Liver (tissue), 9 donors: ENCODE data around the gene ATL1. TPM values are rescaled to one million over a fixed set of nuclear protein-coding genes. Genes with fewer than 3 reads are reported as not detected.

Source experiments
- DNase-seq: peaks from one replicate; pipeline ENCODE4 v3.0.0-alpha.2; 2017; ENCODE audit warnings: low spot score
- H3K27ac ChIP-seq, 2 donors: one replicate each; pipeline ENCODE4 v1.7.0; 2013; ENCODE audit warnings: inconsistent platforms in 2 of 2, low read length in 2 of 2, control low read depth in 1 of 2, low read depth in 1 of 2, mild to moderate bottlenecking in 1 of 2
- H3K27me3 ChIP-seq, 4 donors: one replicate each; pipeline versions ENCODE4 v1.6.1 to v1.7.0; 2013; ENCODE audit warnings: low read length in 3 of 4, inconsistent platforms in 1 of 4, mild to moderate bottlenecking in 1 of 4, moderate library complexity in 1 of 4; ENCODE audit not compliant: control insufficient read depth in 4 of 4, insufficient read depth in 4 of 4
- H3K36me3 ChIP-seq, 4 donors: one replicate each; pipeline versions ENCODE4 v1.6.1 to v1.7.0; 2013; ENCODE audit warnings: low read length in 3 of 4, mild to moderate bottlenecking in 3 of 4, low read depth in 1 of 4, moderate library complexity in 1 of 4; ENCODE audit not compliant: control insufficient read depth in 4 of 4, insufficient read depth in 3 of 4
- H3K4me1 ChIP-seq, 4 donors: one replicate each; pipeline versions ENCODE4 v1.6.1 to v1.7.0; 2013; ENCODE audit warnings: low read length in 3 of 4, mild to moderate bottlenecking in 3 of 4, moderate library complexity in 1 of 4; ENCODE audit not compliant: control insufficient read depth in 4 of 4, insufficient read depth in 4 of 4
- H3K4me3 ChIP-seq, 3 donors: one replicate each; pipeline versions ENCODE4 v1.6.1 to v1.7.0; 2013; ENCODE audit warnings: low read length in 3 of 3, control low read depth in 1 of 3, low read depth in 1 of 3, mild to moderate bottlenecking in 1 of 3
- H3K9ac ChIP-seq, 2 donors: one replicate each; pipeline ENCODE4 v1.7.0; 2013; ENCODE audit warnings: low read length in 2 of 2, mild to moderate bottlenecking in 2 of 2, moderate library complexity in 2 of 2, control low read depth in 1 of 2, low read depth in 1 of 2
- H3K9me3 ChIP-seq, 4 donors: one replicate each; pipeline versions ENCODE4 v1.6.1 to v1.7.0; 2013; ENCODE audit warnings: low read length in 3 of 4; ENCODE audit not compliant: control insufficient read depth in 4 of 4
- ATF3 ChIP-seq: IDR thresholded peaks from 2 replicates; pipeline ENCODE4 v1.6.1; 2016; ENCODE audit warnings: antibody characterized with exemption
- CTCF ChIP-seq: fragments of 150-350 bp; IDR thresholded peaks from 2 replicates; pipeline ENCODE4 v1.5.1; 2017; ENCODE audit warnings: improper control_type of control experiment, low read depth, low read length; ENCODE audit not compliant: missing input control
- EGR1 ChIP-seq, 2 donors: IDR thresholded peaks; 2 replicates each; pipeline ENCODE4 v1.6.1; 2016 to 2018; ENCODE audit warnings: antibody characterized with exemption in 2 of 2, low read depth in 2 of 2
- FOXA1 ChIP-seq: IDR thresholded peaks from 2 replicates; pipeline ENCODE4 v1.6.1; 2016; ENCODE audit warnings: antibody characterized with exemption
- FOXA2 ChIP-seq: IDR thresholded peaks from 2 replicates; pipeline ENCODE4 v1.6.1; 2016; ENCODE audit warnings: antibody characterized with exemption
- GABPA ChIP-seq, 2 donors: IDR thresholded peaks in 1 of 2; conservative IDR thresholded peaks in 1 of 2; 2 replicates each; pipeline ENCODE4 v1.6.1; 2016; ENCODE audit warnings: antibody characterized with exemption in 2 of 2, mild to moderate bottlenecking in 1 of 2, moderate library complexity in 1 of 2
- HNF4A ChIP-seq, 2 donors: conservative IDR thresholded peaks; 2 replicates each; pipeline ENCODE4 v1.6.1; 2016; ENCODE audit warnings: antibody characterized with exemption in 2 of 2, mild to moderate bottlenecking in 2 of 2
- HNF4G ChIP-seq: IDR thresholded peaks from 2 replicates; pipeline ENCODE4 v1.6.1; 2016; ENCODE audit warnings: antibody characterized with exemption
- JUND ChIP-seq, 2 donors: IDR thresholded peaks; 2 replicates each; pipeline ENCODE4 v1.6.1; 2016; ENCODE audit warnings: antibody characterized with exemption in 2 of 2
- MAX ChIP-seq: IDR thresholded peaks from 2 replicates; pipeline ENCODE4 v1.6.1; 2016; ENCODE audit warnings: antibody characterized with exemption
- NR2F2 ChIP-seq: IDR thresholded peaks from 2 replicates; pipeline ENCODE4 v1.6.1; 2016; ENCODE audit warnings: antibody characterized with exemption
- RAD21 ChIP-seq, 2 donors: IDR thresholded peaks; 2 replicates each; pipeline ENCODE4 v1.6.1; 2016; ENCODE audit warnings: antibody characterized with exemption in 2 of 2, mild to moderate bottlenecking in 2 of 2
- REST ChIP-seq: IDR thresholded peaks from 2 replicates; pipeline ENCODE4 v1.6.1; 2016; ENCODE audit warnings: antibody characterized with exemption, mild to moderate bottlenecking
- RXRA ChIP-seq, 2 donors: IDR thresholded peaks; 2 replicates each; pipeline ENCODE4 v1.6.1; 2017 to 2018; ENCODE audit warnings: antibody characterized with exemption in 2 of 2, mild to moderate bottlenecking in 1 of 2
- SP1 ChIP-seq: IDR thresholded peaks from 2 replicates; pipeline ENCODE4 v1.6.1; 2018; ENCODE audit warnings: antibody characterized with exemption, mild to moderate bottlenecking
- TAF1 ChIP-seq: conservative IDR thresholded peaks from 2 replicates; pipeline ENCODE4 v1.6.1; 2016; ENCODE audit warnings: antibody characterized with exemption, mild to moderate bottlenecking
- YY1 ChIP-seq: IDR thresholded peaks from 2 replicates; pipeline ENCODE4 v1.6.1; 2016; ENCODE audit warnings: antibody characterized with exemption, mild to moderate bottlenecking
- ZBTB33 ChIP-seq: IDR thresholded peaks from 2 replicates; pipeline ENCODE4 v1.6.1; 2016; ENCODE audit warnings: antibody characterized with exemption
- WGBS: extraction: QIAGEN DNeasy Blood & Tissue Kit; methylation state at CpG from one replicate; pipeline ENCODE4 v1.1.7; 2013; 5-methylcytosine and 5-hydroxymethylcytosine counted together
- polyA plus RNA-seq, 2 donors: library from polyadenylated mRNA; stranded (reverse) in 1 of 2; unstranded in 1 of 2; fragments of 200-250 nt in 1 of 2; fragments of >200 nt in 1 of 2; fragmentation: Nextera tagmentation in 1 of 2; extraction: Ambion mirVana in 1 of 2; gene quantifications; one replicate each; pipeline versions ENCODE4 v1.2.1 to v1.2.3, GENCODE V29; 2013 to 2015
- total RNA-seq, 2 donors: library from RNA; depleted of rRNA; stranded (reverse); fragments of >200 nt; gene quantifications; one replicate each; pipeline ENCODE4 v1.2.3, GENCODE V29; 2014
- donor health status: healthy.
- donor health status: healthy.
- donor health status: healthy.
- donor health status: healthy.
- donor health status: healthy.

Gene ATL1
- total and polyA plus RNA-seq, 4 donors, result 0.17 to 0.79 (median 0.47) TPM

- H3K9me3 ChIP-seq, result no peaks in the 10 kb centered on the region
- no peak overlapping the region for H3K4me3 ChIP-seq
- DNase-seq, result no peak
- peaks cover 2 to 9% (median 6%) of the 10 kb centered on the region in 4 donors for H3K36me3 ChIP-seq
- H3K4me1 ChIP-seq, result no peaks in the 10 kb centered on the region
- no peak overlapping the region for H3K27ac ChIP-seq
- H3K9ac ChIP-seq, result no peak overlapping the region
- H3K27me3 ChIP-seq, result no peaks in the 10 kb centered on the region
- WGBS, result 97% methylated on average over 2 of the region's 2 CpGs
- TF ChIP-seq SP1, result no peak
Observed at GRCh38 chr14:50635141-50635540, 75.2 kb downstream of the ATL1 start.

GRCh38 chr14:50647282-50647681, 87.3 kb downstream of the ATL1 start:
- H3K4me1 ChIP-seq, result peaks cover 0 to 2% (median 0%) of the 10 kb centered on the region in 4 donors
- H3K27me3 ChIP-seq, result no peaks in the 10 kb centered on the region
- H3K9me3 ChIP-seq, result no peaks in the 10 kb centered on the region
- DNase-seq, result no peak
- peaks cover 0 to 2% (median 0%) of the 10 kb centered on the region in 4 donors for H3K36me3 ChIP-seq
- no peak overlapping the region for H3K9ac ChIP-seq
- 92% methylated on average over 6 of the region's 6 CpGs for WGBS
- H3K4me3 ChIP-seq, result no peak overlapping the region
- no peak overlapping the region for H3K27ac ChIP-seq
- no peak for TF ChIP-seq TAF1
- no peak for TF ChIP-seq JUND (IDR thresholded peaks at IDR 0.05)
- no peak for TF ChIP-seq HNF4G
- TF ChIP-seq ATF3, result no peak
- TF ChIP-seq RXRA (IDR thresholded peaks at IDR 0.05), result no peak
- no peak for TF ChIP-seq YY1
- no peak for TF ChIP-seq EGR1 (IDR thresholded peaks at IDR 0.05; ENCODE audit: low read depth in 2 of 2)
- no peak for TF ChIP-seq ZBTB33
- TF ChIP-seq SP1, result no peak
- no peak for TF ChIP-seq NR2F2
- TF ChIP-seq CTCF, result no peak
- no peak for TF ChIP-seq MAX
- TF ChIP-seq HNF4A (conservative IDR thresholded peaks at IDR 0.05), result no peak
- no peak for TF ChIP-seq GABPA (IDR thresholded peaks at IDR 0.05 in 1 of 2, conservative IDR thresholded peaks at IDR 0.05 in 1 of 2)
- TF ChIP-seq RAD21 (IDR thresholded peaks at IDR 0.05), result no peak
- no peak for TF ChIP-seq FOXA1
- no peak for TF ChIP-seq FOXA2
- TF ChIP-seq REST, result no peak
